Activated B cell treated with CpG ODN at 0.5 μM for 24 hours (primary cell): ENCODE data around the gene CCDC178. TPM values are rescaled to one million over a fixed set of nuclear protein-coding genes. Genes with fewer than 3 reads are reported as not detected.

Experiments used
- ATAC-seq: fragments of 200-7000 bp; cut with Tn5 transposase; one replicate; pipeline ENCODE4 v1.10.0; 2021; ENCODE audit warnings: low read depth, mild to moderate bottlenecking, moderate library complexity
- CTCF ChIA-PET: fragments of 350-600 bp; sonication (Branson Sonifier 250); formaldehyde crosslinking; loops from one replicate; lab custom pipeline; 2021; ENCODE audit warnings: antibody characterized with exemption; lab: Charles Lee
- POLR2A ChIA-PET: fragments of 350-600 bp; sonication (Branson Sonifier 250); formaldehyde crosslinking; loops from one replicate; lab custom pipeline; 2021; ENCODE audit warnings: antibody characterized with exemption; lab: Charles Lee
- DNase-seq: peaks from one replicate; pipeline ENCODE4 v3.0.0; 2022
- H3K27ac Mint-ChIP-seq: one replicate; pipeline ENCODE4 v1.8.0; 2020; ENCODE audit warnings: mixed read lengths
- H3K27me3 Mint-ChIP-seq: one replicate; pipeline ENCODE4 v1.8.0; 2021; ENCODE audit warnings: mixed read lengths
- H3K36me3 Mint-ChIP-seq: one replicate; pipeline ENCODE4 v1.8.0; 2021; ENCODE audit warnings: low read depth, mixed read lengths
- H3K4me1 Mint-ChIP-seq: one replicate; pipeline ENCODE4 v1.8.0; 2021; ENCODE audit warnings: mixed read lengths
- H3K4me3 Mint-ChIP-seq: one replicate; pipeline ENCODE4 v1.8.0; 2020; ENCODE audit warnings: mild to moderate bottlenecking, mixed read lengths
- H3K9me3 Mint-ChIP-seq: one replicate; pipeline ENCODE4 v1.8.0; 2020; ENCODE audit warnings: mixed read lengths
- CTCF ChIP-seq: fragments of 200-600 bp; IDR thresholded peaks from one replicate; pipeline ENCODE4 v1.8.0; 2022; ENCODE audit warnings: antibody characterized with exemption, mild to moderate bottlenecking
- intact Hi-C: fragments of 100-400 bp; cut with micrococcal nuclease; formaldehyde crosslinking; loops from one replicate; pipeline ENCODE4 v1.15.1; 2024
- total RNA-seq: library from RNA; stranded (reverse); gene quantifications from 2 replicates; pipeline ENCODE4 v1.2.3, GENCODE V29; 2022

Gene CCDC178
- total RNA-seq, 1 donor from 2014 or later: not detected

GRCh38 chr18:32902568-32903330 is 537.8 kb downstream of the CCDC178 start:
- intact Hi-C loops: loop anchor here (2.0 to 5.0 kb wide), 3 partner anchors 16 to 35 kb away; no protein-coding TSS in a partner anchor
- H3K27ac Mint-ChIP-seq: peak overlapping the region; percentile 38
- no peak overlapping the region for H3K4me3 Mint-ChIP-seq
- H3K27me3 Mint-ChIP-seq: no peaks in the 10 kb centered on the region
- ChIA-PET CTCF (interaction anchor here (0.6 kb wide), 1 partner anchor 100 kb away, joined by 4 read pairs; no protein-coding TSS in a partner anchor), POLR2A (no interaction called here)
- ATAC-seq (peak; percentile 78), DNase-seq (no peak)
- peaks cover 35% of the 10 kb centered on the region for H3K4me1 Mint-ChIP-seq
- H3K36me3 Mint-ChIP-seq: no peaks in the 10 kb centered on the region
- H3K9me3 Mint-ChIP-seq: no peaks in the 10 kb centered on the region
- no peak for TF ChIP-seq CTCF

GRCh38 chr18:32899819-32900218 is 540.7 kb downstream of the CCDC178 start:
- no peaks in the 10 kb centered on the region for H3K27me3 Mint-ChIP-seq
- CTCF ChIA-PET: interaction anchor here (1.0 to 1.4 kb wide), 2 partner anchors 124 to 186 kb away, joined by 3 read pairs; no protein-coding TSS in a partner anchor
- ATAC-seq (no peak), DNase-seq (no peak)
- no peaks in the 10 kb centered on the region for H3K36me3 Mint-ChIP-seq
- intact Hi-C loops: loop anchor here (5.0 kb wide), 1 partner anchor 33 kb away; no protein-coding TSS in a partner anchor
- peaks cover 7% of the 10 kb centered on the region for H3K9me3 Mint-ChIP-seq
- POLR2A ChIA-PET: interaction anchor here (0.8 kb wide), 1 partner anchor 130 kb away, joined by 3 read pairs; no protein-coding TSS in a partner anchor
- H3K4me3 Mint-ChIP-seq: no peak overlapping the region
- H3K27ac Mint-ChIP-seq: no peak overlapping the region
- peaks cover 25% of the 10 kb centered on the region for H3K4me1 Mint-ChIP-seq
- TF ChIP-seq CTCF: no peak

DNA sequence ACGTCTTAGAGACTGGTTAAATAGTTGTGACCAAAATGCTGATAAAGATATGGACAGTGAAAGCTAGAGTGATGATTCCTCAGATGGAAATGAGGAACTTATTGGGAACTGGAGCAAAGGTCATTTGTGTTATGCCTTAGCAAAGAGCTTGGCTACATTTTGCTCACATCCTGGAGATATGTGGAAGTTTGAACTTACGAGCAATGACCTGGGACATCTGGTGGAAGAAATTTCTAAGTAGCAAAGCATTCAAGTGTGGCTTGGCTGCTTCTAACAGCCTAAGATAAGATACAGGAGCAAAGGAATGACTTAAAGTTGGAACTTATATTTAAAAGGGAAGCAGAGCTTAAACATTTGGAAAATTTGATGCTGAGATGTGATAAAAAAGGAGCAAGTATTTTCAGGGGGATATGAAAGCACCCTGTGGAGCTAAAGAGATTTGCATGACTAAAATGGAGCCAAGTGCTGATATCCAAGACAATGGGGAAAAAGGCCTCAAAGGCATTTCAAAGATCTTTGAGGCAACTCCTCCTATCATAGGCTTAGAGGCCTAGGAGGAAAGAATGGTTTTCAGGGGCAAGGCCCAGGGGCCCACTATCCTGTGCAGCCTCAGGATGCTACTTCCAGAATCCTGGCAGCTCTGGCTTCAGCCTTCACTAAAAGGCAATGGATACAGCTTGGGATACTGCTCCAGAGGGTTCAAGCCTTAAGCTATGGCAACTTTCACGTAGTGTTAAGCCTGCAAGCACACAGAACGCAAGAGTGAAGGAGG is 543.6 kb downstream of the CCDC178 start:
- intact Hi-C loops: no loop called here
- no peaks in the 10 kb centered on the region for H3K36me3 Mint-ChIP-seq
- ATAC-seq: no peak
- no peak overlapping the region for H3K27ac Mint-ChIP-seq
- ChIA-PET POLR2A (interaction anchor here (1.0 kb wide), 1 partner anchor 13 kb away, joined by 4 read pairs; no protein-coding TSS in a partner anchor), CTCF (no interaction called here)
- H3K4me1 Mint-ChIP-seq: peaks cover 14% of the 10 kb centered on the region
- no peak for TF ChIP-seq CTCF
- no peak overlapping the region for H3K4me3 Mint-ChIP-seq
- peaks cover 7% of the 10 kb centered on the region for H3K9me3 Mint-ChIP-seq
- DNase-seq: no peak
- no peaks in the 10 kb centered on the region for H3K27me3 Mint-ChIP-seq

- Mint-ChIP-seq H3K9me3 (peaks cover 7% of the 10 kb centered on the region), H3K27me3 (no peaks in the 10 kb centered on the region), H3K36me3 (no peaks in the 10 kb centered on the region), H3K4me1 (peaks cover 22% of the 10 kb centered on the region), H3K4me3 (no peak overlapping the region), H3K27ac (no peak overlapping the region)
- intact Hi-C loops: no loop called here
- no peak for TF ChIP-seq CTCF
- DNase-seq (no peak), ATAC-seq (no peak)
- ChIA-PET POLR2A (interaction anchor here (0.6 kb wide), 1 partner anchor 17 kb away, joined by 5 read pairs; no protein-coding TSS in a partner anchor), CTCF (interaction anchor here (1.1 kb wide), 1 partner anchor 178 kb away, joined by 5 read pairs; no protein-coding TSS in a partner anchor)
These were observed 546.6 kb downstream of the CCDC178 start for GRCh38 chr18:32893915-32894314.
